Muscle layer of duodenum (tissue), 2 donors: Measurements from ENCODE around the gene RPS2.

Experiments used
- H3K27ac ChIP-seq: one replicate; pipeline ENCODE4 v1.7.0; 2013; ENCODE audit warnings: mild to moderate bottlenecking, low read length
- H3K27me3 ChIP-seq: one replicate; pipeline ENCODE4 v1.7.0; 2013; ENCODE audit warnings: low read depth, mild to moderate bottlenecking, control low read depth, low read length
- H3K36me3 ChIP-seq, 2 donors: one replicate each; pipeline ENCODE4 v1.7.0; 2013; ENCODE audit warnings: low read length in 2 of 2, control low read depth in 1 of 2, mild to moderate bottlenecking in 1 of 2; ENCODE audit not compliant: insufficient read depth in 2 of 2, control insufficient read depth in 1 of 2
- H3K4me1 ChIP-seq, 2 donors: one replicate each; pipeline ENCODE4 v1.7.0; 2013; ENCODE audit warnings: low read length in 2 of 2, mild to moderate bottlenecking in 2 of 2, control low read depth in 1 of 2, moderate library complexity in 1 of 2; ENCODE audit not compliant: insufficient read depth in 2 of 2, control insufficient read depth in 1 of 2
- H3K4me3 ChIP-seq, 2 donors: one replicate each; pipeline ENCODE4 v1.7.0; 2013; ENCODE audit warnings: low read length in 2 of 2, low read depth in 1 of 2, mild to moderate bottlenecking in 1 of 2
- H3K9me3 ChIP-seq, 2 donors: one replicate each; pipeline ENCODE4 v1.7.0; 2013; ENCODE audit warnings: low read length in 2 of 2, control low read depth in 1 of 2, mild to moderate bottlenecking in 1 of 2; ENCODE audit not compliant: control insufficient read depth in 1 of 2
- donor health status: healthy.

RPS2 gene

DNA sequence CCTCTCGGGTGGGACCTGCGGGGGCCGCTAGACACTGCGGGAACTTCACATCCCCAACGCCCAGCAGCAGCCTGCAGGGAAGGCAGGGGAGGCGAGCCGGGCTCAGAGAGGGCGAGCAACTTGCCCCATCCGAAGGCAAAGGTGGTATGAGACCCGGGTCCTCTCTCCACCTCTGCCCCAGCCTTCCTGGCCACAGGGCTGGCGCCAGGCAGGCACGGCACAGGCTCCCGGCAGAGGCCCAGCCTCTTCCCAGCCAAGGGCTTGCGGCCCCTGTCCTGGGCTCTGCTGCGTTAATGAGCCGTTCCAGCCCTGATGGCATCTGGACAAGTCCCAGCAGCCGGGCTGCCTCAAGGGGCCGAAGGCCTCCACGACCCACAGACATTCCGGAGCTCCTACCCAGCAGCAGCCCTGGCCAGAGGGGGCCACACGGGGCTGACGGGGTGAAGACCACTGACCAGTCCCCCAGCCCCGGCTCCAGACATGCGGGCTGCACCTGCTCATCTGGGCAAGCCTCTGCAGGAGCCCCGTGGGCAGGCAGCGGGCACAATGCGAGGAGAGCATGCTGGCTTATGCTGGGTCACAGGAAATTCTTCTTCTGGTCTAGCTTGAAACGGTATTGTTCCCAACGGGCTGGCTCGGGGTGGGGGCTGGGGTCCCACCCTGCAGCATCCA lies 45.2 kb downstream of the RPS2 start:
- Histone ChIP-seq H3K9me3 (peaks cover 0 to 2% of the 10 kb centered on the region in 2 donors), H3K4me1 (peaks cover under 1 to 17% of the 10 kb centered on the region in 2 donors), H3K27me3 (peaks cover 68% of the 10 kb centered on the region), H3K36me3 (no peaks in the 10 kb centered on the region), H3K4me3 (no peak overlapping the region), H3K27ac (no peak overlapping the region)

DNA sequence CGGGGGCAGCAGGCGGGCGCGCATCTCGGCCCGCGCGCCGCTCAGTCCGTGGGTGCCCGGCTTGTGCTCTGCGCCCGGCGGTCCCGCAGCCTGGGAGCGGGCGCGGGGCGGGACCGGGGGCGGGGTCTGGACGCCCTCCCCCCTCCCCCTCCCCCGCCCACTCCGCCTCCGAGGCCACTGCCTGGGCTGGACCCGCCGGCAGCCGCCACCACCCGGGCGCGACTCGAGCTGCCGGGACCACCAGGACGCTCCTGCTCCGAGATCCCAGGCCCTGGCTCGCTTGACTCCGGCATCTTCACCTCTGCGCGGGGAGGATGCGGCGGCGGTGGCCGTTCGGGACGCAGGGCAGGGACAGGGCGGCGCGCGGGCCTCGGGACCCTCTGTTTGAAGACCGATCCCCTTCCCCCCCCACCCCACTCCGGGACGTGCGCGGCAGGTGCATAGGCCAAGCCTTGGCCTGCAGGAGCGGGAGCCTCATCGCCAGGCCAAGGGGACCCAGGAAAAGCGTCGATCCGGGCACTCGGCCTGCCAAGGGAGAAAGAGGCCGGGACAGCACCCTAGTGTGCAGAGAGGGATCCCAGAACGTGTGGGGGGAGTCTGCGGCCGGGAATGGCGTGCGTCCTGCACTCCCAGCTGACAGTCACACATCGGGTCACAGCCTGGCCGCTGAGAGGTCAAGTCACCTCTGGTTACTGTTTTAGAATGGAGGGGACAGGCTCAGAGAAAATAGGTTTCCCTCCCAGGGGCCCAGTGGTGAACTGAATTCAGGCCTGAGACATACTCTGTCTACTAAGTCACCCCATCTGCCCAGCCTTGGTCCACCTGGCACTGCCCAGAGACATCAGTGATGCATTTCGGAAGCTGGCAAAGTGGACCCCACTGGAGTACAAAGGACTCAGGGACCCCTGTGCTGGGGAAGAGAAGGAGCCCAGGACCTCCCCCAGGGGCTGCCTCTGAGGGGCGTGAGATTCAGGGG lies 46.0 kb downstream of the RPS2 start, which contains the start of gene HS3ST6:
TSS of gene HS3ST6 (minus strand) at position 65 of the 976 bp plus-strand sequence. CDS start 92 bp downstream, outside the sequence.
- H3K4me3 ChIP-seq = no peak within 1 kb of the TSS
- peaks cover 66% of the 10 kb centered on the region for H3K27me3 ChIP-seq

DNA sequence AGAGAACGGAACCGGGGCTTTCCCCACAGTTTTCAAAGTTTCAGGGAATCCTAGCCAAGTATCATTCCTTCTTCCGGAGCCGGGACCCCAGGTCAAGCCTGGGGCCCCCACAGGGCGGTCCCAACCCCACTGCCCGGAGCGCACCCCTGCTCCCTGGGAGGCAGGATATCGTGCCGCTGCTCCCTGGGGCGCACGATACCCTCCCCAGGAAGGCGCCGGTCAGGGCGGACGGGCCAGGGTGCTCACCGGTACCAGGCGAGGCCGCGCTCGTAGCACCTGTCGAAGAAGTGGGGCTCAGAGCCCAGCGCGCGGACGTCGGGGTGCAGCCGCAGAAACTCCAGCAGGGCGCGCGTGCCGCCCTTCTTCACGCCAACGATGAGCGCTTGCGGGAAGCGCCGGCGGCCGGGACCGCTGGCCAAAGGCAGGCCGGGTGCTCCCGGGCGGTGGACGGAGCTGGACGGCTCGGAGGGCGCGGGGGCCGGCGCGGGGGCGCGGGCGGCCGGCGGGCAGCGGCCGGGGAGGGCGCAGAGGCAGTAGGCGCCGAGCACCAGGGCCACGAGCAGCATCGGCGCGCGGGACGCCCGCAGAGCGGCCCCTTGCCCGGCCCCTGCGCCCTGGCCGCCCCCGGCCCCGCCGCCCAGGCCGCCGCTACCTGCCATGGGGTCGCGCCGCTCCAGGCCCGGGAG lies 46.8 kb downstream of the RPS2 start:
- Histone ChIP-seq H3K4me3 (no peak overlapping the region), H3K36me3 (no peaks in the 10 kb centered on the region), H3K27ac (no peak overlapping the region), H3K27me3 (peaks cover 59% of the 10 kb centered on the region), H3K9me3 (peaks cover 0 to 2% of the 10 kb centered on the region in 2 donors), H3K4me1 (peaks cover 3 to 10% of the 10 kb centered on the region in 2 donors)

More for the DNA sequence above, 46.0 kb downstream of the RPS2 start, which contains the start of gene HS3ST6:
- Histone ChIP-seq H3K4me1 (peaks cover 3 to 15% of the 10 kb centered on the region in 2 donors), H3K36me3 (no peaks in the 10 kb centered on the region), H3K27ac (no peak within 1 kb of the TSS), H3K9me3 (peaks cover 0 to 2% of the 10 kb centered on the region in 2 donors)

DNA sequence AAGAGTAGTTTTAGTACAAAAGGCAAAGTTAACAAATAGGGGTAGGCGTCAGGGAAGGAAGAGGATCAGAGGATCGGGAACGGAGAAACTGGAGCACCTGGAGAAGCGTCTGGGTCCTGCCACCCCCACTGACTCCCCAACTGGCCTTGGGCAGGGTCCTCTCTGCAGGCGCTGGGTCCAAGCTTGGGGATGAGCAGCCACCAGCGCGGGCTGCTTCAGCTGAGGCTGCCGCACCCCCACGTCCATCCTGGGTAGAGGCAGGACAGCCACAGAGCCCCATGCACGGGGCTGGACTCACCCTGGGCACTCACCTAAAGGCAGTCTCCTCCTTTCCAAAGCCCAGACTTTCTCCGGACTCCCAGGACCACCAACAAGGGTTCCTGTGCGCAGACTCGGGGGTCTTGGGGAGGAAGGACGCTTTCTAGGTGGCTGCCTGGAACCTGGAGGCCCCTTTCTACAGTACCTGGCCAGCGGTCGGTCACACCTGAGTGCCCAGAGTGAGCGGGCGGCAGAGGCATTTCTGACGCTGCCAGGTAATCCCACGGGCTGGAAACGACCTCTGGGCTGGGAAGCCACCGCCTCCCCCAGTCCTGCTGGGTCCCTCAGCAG lies 47.5 kb downstream of the RPS2 start:
- no peaks in the 10 kb centered on the region for H3K9me3 ChIP-seq
- H3K36me3 ChIP-seq = no peaks in the 10 kb centered on the region
- H3K27me3 ChIP-seq = peaks cover 53% of the 10 kb centered on the region
- peaks cover 3 to 10% of the 10 kb centered on the region in 2 donors for H3K4me1 ChIP-seq
- no peak overlapping the region for H3K4me3 ChIP-seq
- no peak overlapping the region for H3K27ac ChIP-seq

DNA sequence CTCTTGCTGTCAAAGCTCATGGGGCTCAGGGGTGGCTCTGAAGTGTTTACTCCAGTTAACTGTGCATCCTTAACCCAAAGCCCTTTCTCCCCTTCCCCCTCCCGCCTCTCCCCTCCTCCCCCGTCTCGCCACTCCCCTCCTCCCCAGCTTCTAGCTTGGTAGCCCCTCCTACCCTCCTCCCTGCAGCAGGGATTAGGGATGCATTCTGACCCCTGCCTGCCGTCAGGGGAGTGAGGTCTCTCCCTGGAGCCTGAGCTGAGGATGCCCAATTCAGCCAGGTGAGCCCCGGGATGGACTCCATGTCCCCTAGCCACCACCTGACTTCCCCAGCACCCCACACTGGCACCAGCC lies 48.0 kb downstream of the RPS2 start:
- Histone ChIP-seq H3K27me3 (peaks cover 53% of the 10 kb centered on the region), H3K9me3 (no peaks in the 10 kb centered on the region), H3K4me1 (peaks cover 3 to 10% of the 10 kb centered on the region in 2 donors), H3K36me3 (no peaks in the 10 kb centered on the region), H3K27ac (no peak overlapping the region), H3K4me3 (no peak overlapping the region)

DNA sequence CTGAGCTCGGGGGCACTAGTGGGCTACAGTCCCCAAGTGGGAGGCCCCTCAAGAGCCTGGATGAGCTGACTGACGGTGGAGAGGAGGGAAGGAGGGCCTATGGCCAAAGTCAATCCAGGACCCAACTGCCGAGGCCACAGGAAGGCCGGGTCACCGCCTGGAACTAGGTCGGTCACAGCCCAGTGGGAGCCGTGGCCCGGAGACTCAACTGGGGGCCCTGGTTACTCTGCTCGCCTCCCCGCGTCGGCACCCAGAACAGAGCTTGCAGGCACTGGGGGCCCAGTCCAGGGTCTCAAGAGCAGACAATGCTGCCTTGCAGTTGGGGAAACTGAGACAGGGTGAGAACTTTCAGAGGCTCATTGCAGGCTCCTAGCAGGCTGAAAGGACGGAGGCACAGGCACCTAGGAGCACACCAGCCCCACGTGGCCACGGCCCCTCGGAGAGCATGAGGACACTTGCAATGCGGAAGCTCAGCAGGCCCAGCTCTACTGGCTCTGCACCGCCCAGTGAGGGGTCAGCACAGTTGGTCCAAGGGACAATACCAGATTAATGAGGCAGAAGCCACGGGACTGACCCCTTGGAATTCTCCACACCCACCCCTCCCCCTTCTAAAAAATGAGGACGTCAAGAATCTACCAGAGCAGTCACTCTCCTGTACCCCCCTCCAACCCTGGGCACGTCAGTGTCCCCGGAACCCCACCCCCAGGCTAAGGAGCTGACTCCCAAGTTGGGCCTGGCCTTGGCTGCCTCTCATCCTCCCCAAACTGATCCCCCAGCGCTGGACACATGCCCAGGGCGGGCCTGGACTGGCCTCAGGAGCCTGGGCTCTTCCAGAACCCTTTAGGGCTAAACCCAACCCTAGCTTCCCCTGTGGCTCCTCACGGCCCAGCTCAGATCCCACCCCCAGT lies 48.6 kb downstream of the RPS2 start:
- H3K27ac ChIP-seq = no peak overlapping the region
- H3K4me1 ChIP-seq = peaks cover 3 to 10% of the 10 kb centered on the region in 2 donors
- H3K9me3 ChIP-seq = no peaks in the 10 kb centered on the region
- no peaks in the 10 kb centered on the region for H3K36me3 ChIP-seq
- H3K4me3 ChIP-seq = no peak overlapping the region
- peaks cover 50% of the 10 kb centered on the region for H3K27me3 ChIP-seq

DNA sequence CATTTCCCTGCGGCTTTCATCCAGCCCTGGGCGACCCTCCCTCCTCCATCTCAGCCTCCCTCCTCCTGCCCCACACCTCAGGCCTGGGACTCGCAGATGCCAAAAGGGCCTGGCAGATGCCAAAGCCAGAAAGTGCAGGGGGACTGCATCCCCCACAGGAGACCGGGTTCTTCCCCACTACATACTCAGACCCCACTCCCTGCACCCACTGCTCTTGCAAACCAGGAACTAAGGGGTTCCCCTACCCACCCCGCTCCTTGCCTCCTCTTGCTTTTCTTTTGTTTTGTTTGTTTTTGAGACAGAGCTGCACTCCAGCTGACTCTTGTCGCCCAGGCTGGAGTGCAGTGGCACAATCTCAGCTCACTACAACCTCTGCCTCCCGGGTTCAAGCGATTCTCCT lies 49.6 kb downstream of the RPS2 start:
- Histone ChIP-seq H3K27ac (no peak overlapping the region), H3K4me1 (peaks cover 3 to 10% of the 10 kb centered on the region in 2 donors), H3K36me3 (no peaks in the 10 kb centered on the region), H3K27me3 (peaks cover 40% of the 10 kb centered on the region), H3K9me3 (no peaks in the 10 kb centered on the region), H3K4me3 (no peak overlapping the region)

DNA sequence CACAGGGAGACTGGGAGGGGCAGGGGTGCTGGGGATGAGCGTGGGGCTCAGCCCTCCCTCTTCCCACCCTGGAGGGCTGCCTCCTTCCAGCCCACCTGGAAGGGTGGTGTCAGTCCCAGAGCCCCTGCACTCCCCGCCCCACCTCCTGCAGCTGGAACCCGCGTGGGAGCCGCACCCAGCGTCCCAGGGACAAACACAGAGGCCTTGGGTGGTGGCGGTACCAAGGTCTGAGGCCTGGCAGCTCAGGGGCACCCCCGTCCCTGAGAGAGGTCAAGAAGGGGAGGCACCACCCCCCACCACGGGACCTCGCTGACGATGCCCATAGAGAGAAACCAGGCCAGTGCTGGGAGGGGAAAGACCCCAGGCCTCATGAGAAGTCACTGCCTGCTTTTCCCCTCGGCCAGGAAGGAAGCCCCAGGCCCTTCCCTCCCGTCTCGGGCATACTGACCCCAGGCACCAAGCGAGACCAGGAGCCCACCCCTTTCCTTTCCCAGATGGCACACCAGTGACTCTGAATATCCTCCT lies 50.5 kb downstream of the RPS2 start:
- Histone ChIP-seq H3K27me3 (peaks cover 31% of the 10 kb centered on the region), H3K4me3 (no peak overlapping the region)

DNA sequence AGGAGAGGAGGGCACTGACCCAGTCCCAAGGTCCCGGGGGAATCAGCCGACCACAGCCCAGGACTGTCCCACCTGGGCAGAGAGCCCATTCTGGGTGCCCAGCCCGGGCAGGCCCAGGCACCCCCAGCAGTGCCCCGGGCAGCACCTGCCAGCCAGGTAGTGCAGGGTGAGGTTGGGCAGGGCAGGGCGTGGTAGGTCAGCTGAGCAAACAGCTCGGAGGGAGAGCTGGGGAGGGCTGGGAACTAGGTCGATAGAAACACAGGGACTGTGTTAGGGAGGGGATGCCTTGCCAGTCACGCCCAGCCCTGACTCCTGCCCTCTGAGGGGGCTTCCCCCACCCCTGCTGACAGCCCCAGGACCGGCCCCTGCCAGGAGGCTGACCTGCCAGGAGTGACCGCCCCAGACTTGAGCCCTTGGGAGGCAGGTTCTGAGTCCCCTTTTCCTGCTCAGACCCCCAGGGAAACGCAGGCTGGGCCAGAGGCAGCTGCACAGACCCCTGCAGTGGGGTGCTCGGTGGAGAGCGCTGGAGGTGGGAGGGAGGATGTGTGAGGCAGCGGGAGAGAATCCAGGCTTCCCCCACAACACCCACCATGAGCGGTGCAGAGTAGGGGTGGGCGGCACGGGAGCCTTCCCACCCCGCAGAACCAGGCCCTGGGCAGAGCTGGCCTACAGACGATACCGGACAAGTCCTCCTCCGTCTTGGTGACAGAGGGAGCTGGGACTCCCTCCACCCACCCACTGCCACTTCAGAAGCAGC lies 51.1 kb downstream of the RPS2 start:
- H3K36me3 ChIP-seq = no peaks in the 10 kb centered on the region
- peaks cover 25% of the 10 kb centered on the region for H3K27me3 ChIP-seq
- no peak overlapping the region for H3K4me3 ChIP-seq
- H3K4me1 ChIP-seq = peaks cover 3 to 8% of the 10 kb centered on the region in 2 donors
- no peak overlapping the region for H3K27ac ChIP-seq
- H3K9me3 ChIP-seq = no peaks in the 10 kb centered on the region

More for the DNA sequence above, 50.5 kb downstream of the RPS2 start:
- Histone ChIP-seq H3K9me3 (no peaks in the 10 kb centered on the region), H3K36me3 (no peaks in the 10 kb centered on the region), H3K27ac (no peak overlapping the region), H3K4me1 (peaks cover 3 to 10% of the 10 kb centered on the region in 2 donors)
